Measurements from ENCODE around the gene SRXN1.

Gene SRXN1

DNA sequence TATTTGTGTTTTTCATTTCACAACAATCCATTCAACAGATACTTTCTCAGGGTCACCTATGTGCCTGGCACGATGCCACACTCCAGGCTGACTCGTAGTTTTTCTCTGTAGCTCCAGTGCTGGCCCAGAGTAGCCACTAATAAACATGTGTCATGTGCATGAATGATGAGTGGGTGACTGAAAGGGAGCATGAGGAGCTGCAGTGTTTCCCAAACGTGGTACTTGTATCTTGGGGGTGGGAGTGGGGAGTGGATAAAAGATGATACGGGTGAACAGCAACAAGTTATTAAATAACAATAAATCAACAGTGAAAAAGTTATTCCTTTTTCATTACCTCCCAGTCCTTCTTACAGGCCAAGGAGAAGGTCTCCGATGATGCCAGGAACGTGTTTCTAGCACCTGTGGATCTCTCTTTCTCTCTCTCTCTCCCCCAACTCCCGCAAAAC is 17.1 kb downstream of the SRXN1 start:
- no peak for DNase-seq (ENCODE audit: low read depth in 2 of 2)

DNA sequence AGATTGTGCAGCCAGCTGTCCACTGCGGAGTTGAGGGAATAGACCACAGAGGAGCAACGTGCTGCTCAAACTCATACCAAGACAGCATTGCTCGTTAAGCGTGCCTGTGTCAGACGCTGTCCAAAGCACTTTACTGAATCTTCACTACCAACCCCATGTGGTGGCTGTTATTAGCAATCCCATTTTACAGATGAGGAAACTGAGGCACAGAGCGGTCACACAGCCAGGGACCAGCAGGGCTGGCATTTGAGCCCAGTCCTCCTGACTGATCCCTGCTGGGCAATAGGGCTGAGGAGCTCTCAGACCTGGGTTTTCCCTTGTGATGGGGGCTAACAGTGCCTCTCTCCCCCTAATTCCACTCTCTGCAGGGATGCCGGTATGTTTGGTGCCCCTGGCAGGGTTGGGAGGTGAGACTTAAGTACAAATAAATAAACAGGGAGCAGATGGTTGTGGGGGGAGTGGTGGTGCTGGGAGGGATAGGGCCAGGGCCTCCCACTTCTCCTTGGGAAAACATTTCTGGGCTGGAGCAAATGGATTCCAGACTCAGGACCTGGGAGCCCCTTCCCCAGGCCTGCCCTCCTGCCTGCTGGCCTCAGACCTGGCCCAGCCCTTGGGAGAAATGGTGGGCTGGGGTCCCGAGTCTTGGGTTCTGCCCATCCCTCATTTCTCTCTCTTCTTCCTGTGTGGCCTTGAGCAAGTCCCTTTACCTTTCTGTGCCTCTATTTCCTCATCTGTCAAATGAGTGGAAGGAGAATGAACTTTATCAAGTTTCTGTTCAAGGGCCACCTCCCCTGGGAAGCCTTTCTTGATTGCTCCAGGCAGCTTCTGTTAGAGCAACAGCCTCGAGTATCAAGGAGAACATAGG is 17.7 kb downstream of the SRXN1 start:
- DNase-seq (ENCODE audit: low read depth in 2 of 2) = no peak

DNA sequence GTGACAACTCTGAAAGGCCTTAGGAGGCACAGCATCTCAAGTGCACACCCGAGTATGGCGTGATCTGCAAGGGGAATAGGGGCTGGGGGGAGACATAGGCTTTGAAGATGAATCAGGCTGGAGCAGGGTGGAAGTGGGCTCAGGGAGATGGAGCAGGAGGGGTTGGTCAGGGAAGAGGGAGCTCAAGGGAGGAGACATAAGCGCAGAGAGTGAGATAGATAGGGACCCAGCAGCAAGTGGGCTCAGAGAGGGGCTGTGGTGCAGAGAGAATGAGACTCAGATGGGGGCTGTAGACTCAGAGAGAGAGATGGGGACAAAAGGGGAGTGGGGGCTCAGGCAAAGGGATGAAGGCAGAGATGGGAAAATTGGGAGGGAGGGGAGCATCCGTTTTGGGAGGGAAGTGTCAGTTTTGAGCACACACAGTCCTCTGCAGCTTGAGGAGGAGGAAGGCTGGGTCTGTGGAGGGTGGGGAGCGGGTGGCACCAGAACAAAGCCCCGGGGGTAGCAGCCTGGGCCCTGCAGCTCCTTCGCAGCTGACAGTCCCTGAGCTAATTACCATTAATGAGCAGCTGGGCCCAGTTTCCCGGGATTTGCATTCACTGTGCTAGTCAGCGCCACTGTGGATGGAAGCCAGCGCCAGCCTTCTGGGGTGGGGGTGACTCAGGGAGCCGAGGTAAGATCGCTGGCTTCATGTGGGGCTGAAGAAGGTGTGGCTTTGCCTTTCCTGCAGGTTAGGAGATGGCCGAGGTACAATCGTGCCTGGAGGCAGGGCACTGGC is 18.7 kb downstream of the SRXN1 start:
- no peak for DNase-seq (ENCODE audit: low read depth in 2 of 2)

DNA sequence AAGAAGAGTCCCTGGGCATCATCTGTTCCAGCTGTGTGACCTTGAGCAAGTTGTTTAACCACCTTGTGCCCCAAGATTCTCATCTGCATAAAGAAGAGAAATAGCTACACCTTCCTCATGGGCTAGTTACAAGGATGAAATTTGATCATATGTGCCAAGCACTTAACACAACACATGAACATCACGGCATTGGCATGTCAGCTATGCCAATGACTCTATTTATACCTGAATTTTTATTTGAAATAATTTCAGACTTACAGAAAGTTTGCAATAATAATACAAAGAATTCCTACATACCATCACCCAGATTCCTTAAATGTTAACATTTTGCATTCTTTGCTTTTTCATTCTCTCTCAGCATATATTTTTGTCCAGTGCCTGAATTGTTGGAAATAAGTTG is 21.9 kb downstream of the SRXN1 start:
- DNase-seq (ENCODE audit: low read depth in 2 of 2) = no peak

DNA sequence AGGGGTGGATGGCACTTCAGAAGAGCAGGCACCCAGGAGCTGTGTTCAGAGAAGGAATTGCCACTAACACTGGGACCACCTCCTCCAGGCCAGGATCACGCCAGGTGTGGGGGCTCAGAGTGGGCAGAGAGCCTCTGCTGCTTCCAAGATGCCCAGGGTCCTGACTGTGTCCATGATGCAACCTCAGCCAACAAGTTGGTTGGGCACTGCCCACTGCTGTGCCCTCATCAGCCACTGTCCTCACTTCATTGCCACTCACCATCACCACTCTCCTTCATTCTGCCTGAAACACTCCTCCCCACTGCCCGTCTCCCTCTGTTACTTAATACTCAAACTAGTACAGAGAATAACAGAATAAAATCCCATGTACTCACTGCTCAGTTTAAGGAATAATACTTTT is 26.4 kb downstream of the SRXN1 start:
- no peak for DNase-seq (ENCODE audit: low read depth in 2 of 2)

DNA sequence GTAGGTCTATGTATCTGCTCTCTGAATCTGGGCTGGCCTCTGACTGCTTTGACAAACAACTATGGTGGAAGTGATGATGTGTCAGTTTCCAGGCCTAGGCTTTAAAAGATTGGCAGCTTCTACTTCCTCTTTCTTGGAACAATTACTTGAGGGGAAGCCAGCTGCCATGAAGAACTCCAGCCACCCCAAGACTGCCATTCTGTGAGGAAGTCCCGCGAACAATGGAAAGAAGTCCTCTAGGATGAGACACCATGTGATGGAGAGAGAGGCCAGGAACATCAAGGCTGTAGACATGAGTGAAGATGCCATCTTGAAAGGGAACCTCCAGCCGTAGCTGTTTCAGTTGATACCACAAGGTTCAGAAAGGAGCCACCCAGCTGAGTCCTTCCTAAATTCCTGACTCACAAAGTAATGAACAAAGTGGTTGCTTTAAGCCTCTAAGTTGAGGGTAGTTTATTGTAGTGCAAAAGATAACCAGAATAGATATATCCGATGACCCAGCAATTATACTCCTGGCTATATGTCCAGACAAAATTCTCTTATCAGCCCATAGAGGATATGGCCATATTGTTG is 27.6 kb downstream of the SRXN1 start:
- DNase-seq (ENCODE audit: low read depth in 2 of 2) = no peak

DNA sequence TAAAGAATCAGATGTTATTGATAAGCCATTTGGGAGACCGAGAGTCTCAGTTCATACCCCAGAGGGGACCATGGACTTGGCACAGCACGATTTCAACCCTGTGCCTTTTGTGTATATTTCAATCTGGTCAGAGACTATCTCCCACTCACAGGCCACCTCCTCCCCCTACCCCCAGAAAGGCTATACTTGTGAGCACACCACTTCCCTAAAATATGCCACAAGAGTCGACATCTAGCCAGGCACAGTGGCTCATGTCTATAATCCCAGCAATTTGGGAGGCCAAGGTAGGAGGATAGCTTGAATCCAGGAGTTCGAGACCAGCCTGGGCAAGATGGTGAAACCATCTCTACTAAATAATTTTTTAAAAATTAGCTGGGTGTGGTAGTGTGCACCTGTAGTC is 29.3 kb downstream of the SRXN1 start:
- no peak for DNase-seq (ENCODE audit: low read depth in 2 of 2)

DNA sequence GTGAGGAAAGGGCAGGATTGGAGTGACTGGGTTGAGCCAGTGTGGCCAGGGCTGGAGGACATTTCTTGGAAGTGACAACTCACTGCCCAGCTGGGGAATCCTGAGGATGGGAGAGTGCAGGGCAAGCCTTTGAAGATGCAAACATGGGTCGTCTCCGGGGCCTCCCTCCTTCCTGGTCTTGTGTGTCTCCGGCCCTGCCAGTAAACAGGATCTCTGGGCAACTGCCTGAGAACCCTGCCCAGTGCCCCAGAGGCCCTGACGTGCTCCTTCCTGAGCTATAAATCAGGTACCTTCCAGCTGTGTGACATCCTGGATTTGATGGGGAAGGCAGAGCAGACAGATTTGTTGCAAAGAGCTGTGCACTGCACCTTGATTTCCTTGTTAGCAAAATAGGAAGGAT is 30.0 kb downstream of the SRXN1 start:
- DNase-seq (ENCODE audit: low read depth in 2 of 2) = no peak

DNA sequence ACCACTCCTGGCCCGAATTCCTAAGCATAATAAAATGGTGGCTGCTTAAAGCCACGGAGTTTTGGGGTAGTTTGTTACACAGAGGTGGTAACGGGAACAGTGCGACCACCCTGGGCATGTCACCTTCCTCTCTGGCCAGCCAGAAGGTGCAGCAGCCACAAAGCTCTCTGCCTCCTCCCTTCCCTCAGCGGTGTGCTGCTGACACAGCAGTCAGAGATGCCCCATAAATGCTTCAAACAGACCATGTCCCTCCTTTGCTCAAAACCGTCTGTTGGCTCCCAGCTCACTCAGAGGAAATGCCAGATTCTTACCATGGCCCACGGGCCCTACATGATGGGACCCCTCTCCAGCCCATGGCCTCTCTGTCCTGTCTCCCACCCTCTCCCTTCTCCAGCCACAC is 30.8 kb downstream of the SRXN1 start:
- no peak for DNase-seq (ENCODE audit: low read depth in 2 of 2)

DNA sequence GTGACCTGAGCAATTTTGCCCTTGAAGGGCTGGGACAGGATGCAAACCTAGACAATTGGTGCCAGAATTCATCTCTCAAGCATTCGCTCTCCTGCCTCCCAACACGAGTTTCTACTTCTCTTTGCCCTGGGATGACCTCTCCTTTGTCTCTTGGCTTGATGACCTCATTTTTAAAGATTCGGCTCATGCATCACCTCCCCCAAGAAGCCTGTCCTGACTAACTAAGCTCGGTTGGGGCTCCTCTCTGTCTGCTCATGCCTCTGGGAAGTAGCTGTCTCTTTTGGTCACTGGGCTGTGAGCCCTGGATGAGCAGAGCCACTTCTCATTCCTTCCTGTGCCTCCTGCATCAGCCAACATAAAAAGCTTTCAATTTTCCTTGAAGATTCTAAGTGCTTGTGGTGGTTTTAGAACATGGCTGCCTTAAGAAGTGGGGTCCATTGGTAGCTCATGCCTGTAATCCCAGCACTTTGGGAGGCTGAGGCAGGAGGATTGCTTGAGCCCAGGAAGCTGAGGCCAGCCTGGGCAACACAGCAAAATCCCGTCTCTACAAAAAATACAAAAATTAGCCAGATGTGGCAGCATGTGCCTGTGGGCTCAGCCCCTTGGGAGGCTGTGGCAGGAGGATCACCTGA is 31.8 kb downstream of the SRXN1 start:
- DNase-seq (ENCODE audit: low read depth in 2 of 2) = no peak

DNA sequence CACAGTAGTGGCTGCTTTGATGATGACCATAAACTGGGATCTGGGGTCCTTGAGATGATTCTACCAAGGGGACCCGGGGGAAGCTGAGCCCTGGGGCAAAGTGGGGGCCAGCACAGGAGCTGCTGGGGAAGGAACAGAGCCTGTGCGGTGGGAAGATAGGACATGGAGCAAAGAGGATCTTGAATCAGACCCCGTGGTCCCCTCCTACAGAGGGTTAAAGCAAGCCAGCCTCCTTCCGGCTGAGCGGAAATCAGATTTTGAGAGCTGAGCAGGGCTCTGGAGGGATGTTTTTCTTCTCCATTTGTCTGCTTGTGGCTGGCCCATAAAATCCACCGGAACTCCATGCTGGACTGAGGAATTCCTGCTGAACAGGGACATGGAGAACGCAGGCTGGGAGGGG is 32.8 kb downstream of the SRXN1 start:
- DNase-seq (ENCODE audit: low read depth in 2 of 2) = no peak

DNA sequence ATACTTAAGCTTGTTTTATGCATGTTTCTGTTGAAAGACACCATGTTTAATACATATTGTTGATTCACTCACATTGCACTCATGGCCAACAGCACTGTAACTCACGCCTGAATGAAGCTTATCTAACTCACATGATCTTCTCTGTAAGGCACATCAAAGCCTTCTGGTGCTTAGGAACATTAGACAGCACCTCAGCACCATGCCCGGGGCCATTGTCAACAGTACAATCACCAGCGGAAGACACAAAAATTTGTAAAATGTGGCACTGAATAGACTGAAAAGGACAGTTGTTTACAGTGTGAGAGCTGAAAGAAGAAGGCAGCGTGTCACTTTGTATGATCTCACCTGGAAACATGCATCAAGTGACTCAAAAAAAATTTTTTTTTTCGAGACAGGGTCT is 34.0 kb downstream of the SRXN1 start:
- no peak for DNase-seq (ENCODE audit: low read depth in 2 of 2)

DNA sequence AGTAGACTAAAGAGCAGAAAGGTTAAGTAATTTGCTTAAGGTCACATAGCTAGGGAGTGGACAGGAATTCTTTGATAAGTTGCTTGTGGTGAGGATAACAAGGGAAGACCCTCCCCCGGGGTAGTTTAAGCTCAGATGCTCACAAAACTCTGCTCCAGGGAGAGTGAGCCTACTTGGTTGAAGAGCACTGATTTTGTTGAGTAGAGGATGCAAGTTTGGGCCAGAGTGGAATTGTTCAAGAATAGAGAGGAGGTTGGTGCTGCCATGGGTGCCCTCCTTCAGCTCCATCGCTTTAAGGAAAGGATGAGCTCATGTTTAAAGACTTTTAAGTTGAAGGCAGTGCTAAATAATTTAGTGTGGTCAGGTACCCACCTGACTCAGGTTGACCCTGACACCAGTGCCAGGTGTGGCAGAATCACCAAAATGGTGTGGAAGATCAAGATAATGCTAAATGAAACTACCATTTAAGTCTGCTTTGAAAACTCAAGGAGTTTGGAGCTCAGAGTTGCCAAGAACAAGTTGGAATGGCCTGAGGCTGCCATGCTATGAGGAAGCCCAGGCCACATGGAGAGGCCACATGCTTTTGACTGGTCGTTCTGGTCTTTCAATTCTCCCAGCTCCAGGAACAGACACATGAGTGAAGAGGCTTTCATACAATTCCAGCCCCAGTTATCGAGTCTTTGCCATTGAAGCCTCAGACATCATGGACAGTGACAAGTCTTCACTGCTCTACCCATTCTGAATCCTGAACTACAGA is 34.9 kb downstream of the SRXN1 start:
- DNase-seq (ENCODE audit: low read depth in 2 of 2) = no peak

DNA sequence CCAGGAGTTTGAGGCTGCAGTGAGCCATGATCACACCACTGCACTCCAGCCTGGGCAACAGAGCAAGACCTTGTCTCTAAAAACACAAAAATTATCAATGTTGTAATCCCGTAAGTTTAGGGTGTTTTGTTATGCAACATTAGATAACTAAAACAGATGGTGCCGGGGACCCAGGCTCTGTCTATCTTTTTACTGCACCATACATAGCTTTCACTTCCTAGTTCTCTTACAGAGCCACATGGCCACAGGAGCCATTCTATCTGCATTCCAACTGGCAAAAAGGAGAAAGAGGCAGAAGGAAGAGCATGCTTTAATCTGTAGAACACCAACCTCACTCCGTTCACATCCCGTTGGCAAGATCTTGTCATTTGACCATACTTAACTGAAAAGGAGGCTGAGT is 37.5 kb downstream of the SRXN1 start:
- DNase-seq (ENCODE audit: low read depth in 2 of 2) = no peak

DNA sequence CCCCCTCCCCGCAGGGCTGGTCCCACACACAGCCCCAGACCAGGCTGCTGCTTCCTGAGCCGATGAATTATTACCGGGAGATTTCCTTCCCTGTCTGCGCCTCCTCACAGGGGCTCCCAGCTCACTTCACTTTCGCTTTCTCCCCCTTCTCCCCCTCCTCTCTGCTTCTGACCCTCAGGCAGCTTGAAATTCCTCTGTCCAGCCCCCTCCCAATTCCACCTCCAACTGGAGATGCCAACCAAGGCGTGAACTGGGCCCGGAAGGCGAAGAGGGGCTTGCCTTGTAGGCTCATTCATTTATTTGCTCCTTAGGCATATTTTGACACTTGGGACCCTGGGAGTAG is 41.2 kb downstream of the SRXN1 start:
- DNase-seq (ENCODE audit: low read depth in 2 of 2) = no peak

DNA sequence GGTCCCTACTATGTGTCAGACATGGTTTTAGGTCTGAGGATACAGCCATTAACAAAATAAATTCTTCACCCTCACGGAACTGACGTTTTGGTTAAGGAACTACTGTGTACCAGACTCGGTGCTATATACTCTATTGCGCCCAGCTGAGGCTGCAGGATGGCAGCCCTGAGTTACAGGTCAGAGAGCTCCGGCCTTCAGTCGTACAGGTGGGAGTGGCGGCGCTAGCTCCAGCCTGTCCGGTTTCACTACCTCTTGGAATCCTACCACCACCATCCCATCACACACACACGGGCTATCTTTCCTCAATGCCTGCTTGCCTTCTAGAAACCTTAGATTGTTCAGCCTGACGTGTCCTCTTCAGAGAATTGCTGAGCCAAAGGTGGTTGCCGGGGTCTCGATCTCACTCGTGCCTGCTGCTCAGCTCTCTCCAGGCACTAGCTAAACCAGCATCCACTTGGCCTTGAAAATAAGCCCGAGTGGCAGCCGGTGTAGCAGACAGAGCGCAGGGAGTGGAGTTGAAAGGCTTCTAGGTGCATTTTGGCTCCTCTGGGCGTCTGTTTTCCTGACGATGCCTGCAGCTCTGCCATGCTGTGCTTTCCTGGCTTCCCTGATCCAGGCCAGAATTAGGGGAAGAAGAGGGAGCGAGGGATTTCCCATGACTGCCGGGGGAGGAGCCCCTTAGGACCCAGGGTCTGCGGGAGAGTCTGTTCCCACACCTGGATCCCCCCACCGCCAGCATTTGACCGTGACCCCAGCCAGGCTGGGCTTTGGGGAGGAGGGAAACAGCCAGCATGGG is 41.8 kb downstream of the SRXN1 start:
- DNase-seq (ENCODE audit: low read depth in 2 of 2) = no peak

DNA sequence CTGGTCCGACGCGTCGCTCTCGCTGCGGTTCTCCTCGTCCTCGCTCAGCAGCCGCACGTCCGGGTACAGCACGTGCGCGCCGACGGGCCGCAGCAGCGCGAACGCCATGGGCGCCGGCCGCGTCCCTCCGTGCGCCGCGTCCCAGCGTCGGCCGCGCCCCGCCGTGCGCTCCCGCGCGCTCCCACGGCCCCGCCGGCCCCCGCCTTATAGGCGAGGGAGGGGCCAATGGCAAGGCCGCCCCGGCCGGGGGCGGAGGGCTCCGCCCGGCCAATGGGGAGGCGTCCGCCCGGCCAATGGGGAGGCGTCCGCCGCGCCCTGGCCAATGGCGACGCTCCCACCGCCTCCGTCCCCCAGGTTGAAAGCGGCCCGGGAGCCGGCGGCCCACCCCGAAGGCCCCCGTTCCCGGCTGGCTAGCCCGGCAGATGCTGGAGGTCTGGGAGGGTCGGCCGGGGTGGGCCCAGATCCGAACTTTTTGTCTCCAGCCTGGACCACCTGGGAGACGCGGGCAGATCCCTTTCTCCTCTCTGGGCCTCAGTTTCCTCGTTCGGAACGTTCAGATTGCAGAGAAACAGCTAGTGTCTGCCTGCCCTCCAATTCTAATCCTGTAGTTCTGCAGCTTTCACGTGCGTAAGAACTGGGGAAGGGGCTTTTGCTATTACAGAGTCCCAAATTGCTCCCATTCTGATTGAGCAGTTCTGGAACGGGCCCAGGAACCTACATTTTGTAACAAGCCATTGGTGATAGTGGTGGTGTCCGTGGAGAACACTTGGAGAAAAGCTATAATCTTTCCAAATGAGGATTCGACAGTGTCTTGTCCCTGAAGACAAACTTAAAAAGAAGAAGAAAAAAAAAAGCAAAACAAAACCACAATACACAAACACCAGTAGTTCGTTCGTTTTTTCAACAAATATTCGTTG is 42.6 kb downstream of the SRXN1 start, which contains the start of gene TCF15:
Gene TCF15 (minus strand): TSS at position 180 of the 917 bp plus-strand sequence. CDS start 72 bp downstream, at position 108.
- DNase-seq (ENCODE audit: low read depth in 2 of 2) = no peak

DNA sequence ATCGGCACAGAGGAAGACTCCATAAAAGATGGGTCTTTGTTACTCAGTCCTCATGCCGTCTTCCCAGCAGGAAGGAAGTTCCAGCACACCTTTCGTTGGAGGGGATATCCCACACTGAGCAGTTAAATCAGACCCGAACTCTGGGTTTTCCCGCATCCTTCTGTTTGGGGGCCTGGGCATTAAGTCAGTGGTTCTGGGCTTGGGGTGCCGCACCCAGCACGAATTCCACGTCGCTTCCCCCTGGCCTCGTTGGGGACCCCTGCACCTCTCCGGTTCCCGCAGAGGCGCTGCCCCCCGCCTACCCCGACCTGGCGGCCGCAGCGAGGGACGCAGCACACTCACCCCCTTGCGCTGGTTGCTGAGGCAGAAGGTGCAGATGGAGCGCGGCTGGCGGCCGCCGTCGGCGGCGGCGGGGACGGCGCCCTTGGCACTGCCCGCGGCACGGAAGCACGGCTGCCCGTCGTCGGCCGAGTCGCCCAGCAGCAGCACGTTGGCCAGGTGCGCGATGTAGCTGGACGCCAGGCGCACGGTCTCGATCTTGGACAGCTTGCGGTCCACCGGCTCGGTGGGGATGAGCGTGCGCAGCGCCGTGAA is 43.5 kb downstream of the SRXN1 start:
- DNase-seq (ENCODE audit: low read depth in 2 of 2) = no peak

DNA sequence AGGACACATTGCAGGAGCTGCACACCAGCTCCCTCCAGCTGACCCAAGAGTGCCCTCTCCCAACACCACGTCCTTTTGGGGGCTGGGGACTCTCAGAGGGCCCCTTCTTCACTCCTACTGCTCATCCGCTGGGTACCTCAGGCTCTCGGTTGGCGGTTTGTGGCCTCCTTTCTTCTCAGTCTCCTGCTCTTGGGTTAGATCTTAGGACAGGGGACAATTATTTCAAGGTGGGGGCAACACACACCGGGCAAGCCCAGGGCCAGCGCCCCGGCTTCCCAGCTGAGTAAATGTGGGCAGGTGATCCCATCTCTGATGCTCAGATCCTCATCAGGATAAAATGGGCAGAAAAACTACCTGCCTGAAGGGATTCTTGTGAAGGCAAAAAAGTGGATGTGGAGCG is 44.0 kb downstream of the SRXN1 start:
- DNase-seq (ENCODE audit: low read depth in 2 of 2) = no peak

Measured in stimulated activated CD8-positive, alpha-beta memory T cell treated with anti-CD3 and anti-CD28 coated beads, Interleukin-7, amount 100 ng/mL, for 4 hours (primary cell).